Fibroblast of lung (primary cell): ENCODE data around the gene SELENOI. TPM values are rescaled to one million over a fixed set of nuclear protein-coding genes. Genes with fewer than 3 reads are reported as not detected.
A peak's percentile ranks its signal among the peaks of the same experiment; 100 is the strongest.

ENCODE experiments used
- DNase-seq, 2 donors: peaks; one replicate each; pipeline versions ENCODE4 v3.0.0 to v3.0.0-alpha.2; 2010; ENCODE audit warnings: low read depth in 2 of 2
- H2AFZ ChIP-seq: 2 replicates; pipeline ENCODE4 v1.5.1; 2012; ENCODE audit warnings: low read length, control low read depth, inconsistent platforms
- H3K27ac ChIP-seq: 2 replicates; pipeline ENCODE4 v1.5.1; 2011; ENCODE audit warnings: low read length, control low read depth; ENCODE audit not compliant: insufficient read depth
- H3K27me3 ChIP-seq: 2 replicates; pipeline ENCODE4 v1.5.1; 2011; ENCODE audit warnings: mild to moderate bottlenecking, low read length; ENCODE audit not compliant: control insufficient read depth, insufficient read depth
- H3K36me3 ChIP-seq: 2 replicates; pipeline ENCODE4 v1.5.1; 2011; ENCODE audit warnings: low read length; ENCODE audit not compliant: control insufficient read depth, insufficient read depth
- H3K4me1 ChIP-seq: 2 replicates; pipeline ENCODE4 v1.5.1; 2011; ENCODE audit warnings: low read length; ENCODE audit not compliant: control insufficient read depth, insufficient read depth; ENCODE audit errors: extremely low read depth
- H3K4me2 ChIP-seq: 2 replicates; pipeline ENCODE4 v1.5.1; 2011; ENCODE audit warnings: low read length, control low read depth; ENCODE audit not compliant: insufficient read depth; ENCODE audit errors: extremely low read depth
- H3K4me3 ChIP-seq, 4 experiments: fragments of 200-600 bp in 1 of 4; sonication (generic) in 1 of 4; replicated peaks in 1 of 4; 2 replicates each; pipeline ENCODE4 v1.5.1; 2011 to 2016; ENCODE audit warnings: low read length in 4 of 4, low read depth in 3 of 4, mild to moderate bottlenecking in 3 of 4, control low read depth in 2 of 4, inconsistent platforms in 1 of 4, mixed read lengths in 1 of 4; ENCODE audit not compliant: insufficient read depth in 1 of 4; ENCODE audit errors: control extremely low read depth in 1 of 4
- H3K79me2 ChIP-seq: 2 replicates; pipeline ENCODE4 v1.5.1; 2012; ENCODE audit warnings: mild to moderate bottlenecking, low read length, inconsistent platforms; ENCODE audit not compliant: control insufficient read depth, insufficient read depth
- H3K9ac ChIP-seq: 2 replicates; pipeline ENCODE4 v1.5.1; 2011; ENCODE audit warnings: mild to moderate bottlenecking, low read length, control low read depth; ENCODE audit not compliant: insufficient read depth
- H3K9me3 ChIP-seq: 2 replicates; pipeline ENCODE4 v1.5.1; 2012; ENCODE audit warnings: low read depth, low read length; ENCODE audit not compliant: control insufficient read depth, insufficient read depth
- H4K20me1 ChIP-seq: 2 replicates; pipeline ENCODE4 v1.5.1; 2011; ENCODE audit warnings: low read length; ENCODE audit not compliant: control insufficient read depth, insufficient read depth; ENCODE audit errors: extremely low read depth
- EZH2 ChIP-seq: IDR thresholded peaks from 2 replicates; pipeline ENCODE4 v1.5.1; 2012; ENCODE audit warnings: low read length, control low read depth, mild to moderate bottlenecking; ENCODE audit errors: missing control alignments
- polyA minus RNA-seq: library from RNA; depleted of rRNA, polyadenylated mRNA; stranded (reverse); fragments of >200 nt; gene quantifications from 2 replicates; pipeline ENCODE4 v1.2.3, GENCODE V29; 2011; ENCODE audit warnings: low replicate concordance
- polyA plus RNA-seq, 2 donors: library from polyadenylated mRNA; depleted of rRNA in 1 of 2; stranded (reverse) in 1 of 2; unstranded in 1 of 2; fragments of >200 nt; gene quantifications; 2 replicates each; pipeline ENCODE4 v1.2.1, GENCODE V29; 2011 to 2012; ENCODE audit warnings: missing spikeins in 1 of 2
- total RNA-seq: library from RNA; depleted of rRNA; stranded (reverse); fragments of >200 nt; gene quantifications from 2 replicates; pipeline ENCODE4 v1.2.1, GENCODE V29; 2014
- TF ChIP-seq, protein P1 (sequence below), 2 donors: IDR thresholded peaks in 1 of 2; conservative IDR thresholded peaks in 1 of 2; 1 replicate in 1 of 2; 2 replicates in 1 of 2; pipeline ENCODE4 v1.5.1; 2011 to 2012; ENCODE audit warnings: low read length in 2 of 2, control low read depth in 1 of 2, inconsistent platforms in 1 of 2, low read depth in 1 of 2, mild to moderate bottlenecking in 1 of 2

SELENOI gene, protein sequence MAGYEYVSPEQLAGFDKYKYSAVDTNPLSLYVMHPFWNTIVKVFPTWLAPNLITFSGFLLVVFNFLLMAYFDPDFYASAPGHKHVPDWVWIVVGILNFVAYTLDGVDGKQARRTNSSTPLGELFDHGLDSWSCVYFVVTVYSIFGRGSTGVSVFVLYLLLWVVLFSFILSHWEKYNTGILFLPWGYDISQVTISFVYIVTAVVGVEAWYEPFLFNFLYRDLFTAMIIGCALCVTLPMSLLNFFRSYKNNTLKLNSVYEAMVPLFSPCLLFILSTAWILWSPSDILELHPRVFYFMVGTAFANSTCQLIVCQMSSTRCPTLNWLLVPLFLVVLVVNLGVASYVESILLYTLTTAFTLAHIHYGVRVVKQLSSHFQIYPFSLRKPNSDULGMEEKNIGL
- 13.1 and 18.8 TPM in 2 replicates for total RNA-seq
- polyA plus RNA-seq = 10.1 and 11.9 TPM in 2 replicates
- polyA plus RNA-seq (2012) = 7.4 and 8.7 TPM in 2 replicates
- polyA minus RNA-seq = 18.8 and 19.8 TPM in 2 replicates

DNA sequence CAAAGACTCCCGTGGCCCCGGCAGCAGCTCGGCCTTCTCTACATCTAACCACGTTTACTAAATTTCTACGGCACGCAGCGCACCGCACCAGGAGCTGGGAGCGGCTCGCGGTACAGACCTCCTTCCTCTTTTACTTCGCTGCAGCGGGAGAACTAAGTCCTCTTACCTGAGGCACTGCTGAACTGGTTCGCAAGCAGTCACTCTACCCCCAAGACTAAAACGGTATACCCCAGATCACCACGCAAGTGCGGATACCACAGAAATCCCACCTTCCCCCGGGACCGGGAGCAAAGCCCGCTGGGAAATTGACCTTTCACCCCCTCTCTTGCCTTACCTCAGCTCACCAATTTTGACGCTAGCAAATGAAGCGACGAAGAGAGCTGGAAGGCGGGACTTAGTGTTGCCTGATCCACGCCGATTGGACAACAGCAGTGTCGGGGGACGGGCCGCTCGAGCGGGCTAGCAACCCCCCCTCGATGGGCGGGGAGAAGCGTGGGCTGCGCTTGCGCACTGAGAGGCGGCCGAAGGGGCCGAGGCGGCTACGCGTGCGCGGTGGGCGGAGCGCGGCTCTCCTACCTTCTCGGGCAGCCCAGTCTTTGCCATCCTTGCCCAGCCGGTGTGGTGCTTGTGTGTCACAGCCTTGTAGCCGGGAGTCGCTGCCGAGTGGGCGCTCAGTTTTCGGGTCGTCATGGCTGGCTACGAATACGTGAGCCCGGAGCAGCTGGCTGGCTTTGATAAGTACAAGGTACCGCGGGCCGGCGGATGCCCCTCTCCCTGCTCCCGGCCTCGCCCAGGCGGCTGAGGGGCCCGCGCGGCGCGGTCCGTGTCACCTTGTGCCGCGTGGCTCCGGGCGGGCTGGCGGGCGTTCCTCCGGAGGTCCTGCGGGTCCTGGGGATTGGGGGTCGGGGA, at the start of gene SELENOI:
TSS of gene SELENOI (plus strand) at position 599 of the 909 bp plus-strand sequence. CDS start at position 689, 90 bp downstream.
- Histone ChIP-seq H4K20me1 (no peaks in the 10 kb centered on the region), H3K9me3 (no peaks in the 10 kb centered on the region), H3K36me3 (no peaks in the 10 kb centered on the region), H2AFZ (peak within 1 kb of the TSS; percentile 95), H3K79me2 (peaks cover 46% of the 10 kb centered on the region), H3K9ac (peak within 1 kb of the TSS; percentile 93), H3K27me3 (no peaks in the 10 kb centered on the region), H3K27ac (peak within 1 kb of the TSS; percentile 85), H3K4me2 (peak within 1 kb of the TSS; percentile 89), H3K4me3 (peak within 1 kb of the TSS; percentile 86 to 96 (median 92)), H3K4me1 (peaks cover 2% of the 10 kb centered on the region)
- DNase-seq = peak; percentile 98 to 99
- TF ChIP-seq EZH2 = no peak
- TF ChIP-seq, protein P1, sequence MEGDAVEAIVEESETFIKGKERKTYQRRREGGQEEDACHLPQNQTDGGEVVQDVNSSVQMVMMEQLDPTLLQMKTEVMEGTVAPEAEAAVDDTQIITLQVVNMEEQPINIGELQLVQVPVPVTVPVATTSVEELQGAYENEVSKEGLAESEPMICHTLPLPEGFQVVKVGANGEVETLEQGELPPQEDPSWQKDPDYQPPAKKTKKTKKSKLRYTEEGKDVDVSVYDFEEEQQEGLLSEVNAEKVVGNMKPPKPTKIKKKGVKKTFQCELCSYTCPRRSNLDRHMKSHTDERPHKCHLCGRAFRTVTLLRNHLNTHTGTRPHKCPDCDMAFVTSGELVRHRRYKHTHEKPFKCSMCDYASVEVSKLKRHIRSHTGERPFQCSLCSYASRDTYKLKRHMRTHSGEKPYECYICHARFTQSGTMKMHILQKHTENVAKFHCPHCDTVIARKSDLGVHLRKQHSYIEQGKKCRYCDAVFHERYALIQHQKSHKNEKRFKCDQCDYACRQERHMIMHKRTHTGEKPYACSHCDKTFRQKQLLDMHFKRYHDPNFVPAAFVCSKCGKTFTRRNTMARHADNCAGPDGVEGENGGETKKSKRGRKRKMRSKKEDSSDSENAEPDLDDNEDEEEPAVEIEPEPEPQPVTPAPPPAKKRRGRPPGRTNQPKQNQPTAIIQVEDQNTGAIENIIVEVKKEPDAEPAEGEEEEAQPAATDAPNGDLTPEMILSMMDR (conservative IDR thresholded peaks at IDR 0.05 in 1 of 2, IDR thresholded peaks at IDR 0.05 in 1 of 2; ENCODE audit: low read depth in 1 of 2, low read length in 2 of 2) = no peak

DNA sequence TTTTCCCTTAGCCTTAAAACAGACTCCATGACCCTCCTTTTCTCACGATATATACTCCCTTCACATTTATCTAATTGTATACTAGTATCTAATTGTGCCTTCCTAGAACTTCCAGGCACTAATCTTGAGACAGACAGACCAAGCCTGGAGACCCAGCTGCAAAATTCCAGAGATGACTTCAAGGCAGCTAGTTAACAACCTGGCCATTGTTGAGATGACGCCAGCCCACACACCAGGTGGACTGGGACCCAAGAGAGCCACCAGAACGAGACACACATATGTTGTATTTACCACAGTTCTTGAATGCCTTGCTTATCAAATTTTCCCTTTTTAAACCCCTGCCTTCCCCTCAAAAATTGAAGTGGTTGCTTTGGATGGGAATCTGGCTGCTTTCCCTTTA, 48.9 kb upstream of the SELENOI start:
- Histone ChIP-seq H4K20me1 (no peaks in the 10 kb centered on the region), H3K9ac (no peak overlapping the region), H3K79me2 (no peaks in the 10 kb centered on the region), H3K4me3 (no peak overlapping the region), H3K4me1 (peaks cover 7% of the 10 kb centered on the region), H2AFZ (no peak overlapping the region), H3K27ac (no peak overlapping the region), H3K36me3 (no peaks in the 10 kb centered on the region), H3K9me3 (no peaks in the 10 kb centered on the region), H3K4me2 (no peak overlapping the region), H3K27me3 (no peaks in the 10 kb centered on the region)
- no peak for DNase-seq
- TF ChIP-seq, protein P1 (conservative IDR thresholded peaks at IDR 0.05 in 1 of 2, IDR thresholded peaks at IDR 0.05 in 1 of 2; ENCODE audit: low read depth in 1 of 2, low read length in 2 of 2) = no peak
- TF ChIP-seq EZH2 = no peak

DNA sequence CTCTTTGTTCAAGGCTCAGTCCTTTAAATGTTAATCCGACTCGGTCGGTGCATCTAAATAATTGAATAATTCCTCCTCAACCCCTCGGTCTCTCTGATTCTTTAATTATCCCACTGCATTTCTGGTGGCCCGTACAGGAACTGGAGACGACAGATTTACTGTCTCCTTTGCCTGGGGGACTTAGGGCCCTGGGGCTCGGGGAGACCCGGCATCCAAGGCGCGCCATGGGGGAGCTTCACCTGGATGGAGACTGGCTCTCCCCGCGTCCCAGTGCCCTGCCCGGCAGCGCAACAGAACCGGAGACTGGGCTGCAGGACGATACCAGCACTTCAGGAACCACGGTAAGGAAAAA, 47.7 kb upstream of the SELENOI start:
- H3K9ac ChIP-seq = no peak overlapping the region
- no peak for DNase-seq
- peak overlapping the region; percentile 90 for H2AFZ ChIP-seq
- peak overlapping the region; percentile 67 for H3K27ac ChIP-seq
- H3K4me3 ChIP-seq = peak overlapping the region in 3 of 4 experiments; percentile 25 to 63 (median 39)
- no peaks in the 10 kb centered on the region for H3K79me2 ChIP-seq
- no peaks in the 10 kb centered on the region for H4K20me1 ChIP-seq
- H3K9me3 ChIP-seq = no peaks in the 10 kb centered on the region
- H3K4me1 ChIP-seq = peaks cover 5% of the 10 kb centered on the region
- TF ChIP-seq, protein P1 (conservative IDR thresholded peaks at IDR 0.05 in 1 of 2, IDR thresholded peaks at IDR 0.05 in 1 of 2; ENCODE audit: low read depth in 1 of 2, low read length in 2 of 2) = no peak
- no peak for TF ChIP-seq EZH2
- H3K36me3 ChIP-seq = no peaks in the 10 kb centered on the region
- peak overlapping the region; percentile 94 for H3K4me2 ChIP-seq
- no peaks in the 10 kb centered on the region for H3K27me3 ChIP-seq
